SU-DHL-6 (cell line): ENCODE measurements around the gene NKAIN4.

Experiments
- EZH2phosphoT487 ChIP-seq: fragments of 200-600 bp; sonication (generic), shearing (Covaris generic); conservative IDR thresholded peaks from 2 replicates; pipeline ENCODE4 v1.6.1; 2018; ENCODE audit warnings: mild to moderate bottlenecking, antibody characterized with exemption, low read length, moderate library complexity, mixed read lengths
- TF ChIP-seq, protein P1 (sequence below): fragments of 200-600 bp; sonication (generic); IDR thresholded peaks from one replicate; pipeline ENCODE4 v1.5.1; 2017; ENCODE audit warnings: antibody characterized with exemption, mild to moderate bottlenecking, low read length, moderate library complexity; ENCODE audit not compliant: insufficient read depth, poor library complexity, severe bottlenecking

DNA sequence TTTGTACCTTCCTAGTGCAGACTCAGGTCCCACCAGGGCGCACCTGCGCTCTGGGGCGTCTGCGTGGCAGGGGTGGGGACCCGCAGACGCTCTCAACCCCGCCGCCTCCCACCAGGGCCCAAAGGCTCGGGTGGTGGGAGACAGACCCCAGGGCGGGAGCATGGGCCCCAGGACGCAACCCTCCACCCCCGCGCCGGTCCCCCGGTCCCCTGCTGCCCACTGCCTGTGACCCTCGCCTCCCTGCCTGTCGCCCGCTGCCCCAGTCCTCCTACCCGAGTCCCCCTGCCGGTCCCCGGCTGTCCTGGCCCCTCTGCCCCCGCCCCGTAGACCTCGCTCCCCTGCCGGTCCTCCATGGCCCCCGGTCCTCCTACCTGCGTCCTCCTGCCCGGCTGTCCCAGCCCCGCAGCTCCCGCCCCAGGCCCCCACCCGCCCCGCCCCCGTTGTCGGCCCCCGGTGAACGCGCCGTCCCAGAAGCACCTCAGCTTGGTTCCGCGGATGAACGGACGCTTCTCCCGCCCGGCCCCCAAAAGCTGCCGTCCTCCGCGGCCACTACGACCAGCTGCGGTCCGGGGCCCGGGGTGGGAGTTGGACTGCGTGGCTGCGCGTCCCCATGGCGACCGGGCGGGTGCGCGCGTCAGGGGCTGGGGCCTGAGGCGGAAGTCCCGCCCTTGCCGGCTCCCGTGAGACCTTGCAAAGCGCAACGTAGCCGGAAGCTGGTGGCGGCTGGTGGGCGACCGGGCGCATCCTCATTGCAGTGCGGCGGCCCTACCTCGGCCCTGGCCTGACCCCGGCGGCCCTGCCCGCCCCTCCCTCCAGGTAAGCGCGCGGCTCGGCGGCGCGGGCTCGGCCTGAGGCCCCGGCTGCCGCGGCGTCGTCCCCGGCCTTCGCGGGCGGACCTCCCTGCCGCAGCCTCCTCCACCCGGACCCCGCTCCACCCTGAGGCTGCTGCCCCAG lies 18.1 kb upstream of the NKAIN4 start, which contains the start of gene ARFGAP1:
- TF ChIP-seq, protein P1, sequence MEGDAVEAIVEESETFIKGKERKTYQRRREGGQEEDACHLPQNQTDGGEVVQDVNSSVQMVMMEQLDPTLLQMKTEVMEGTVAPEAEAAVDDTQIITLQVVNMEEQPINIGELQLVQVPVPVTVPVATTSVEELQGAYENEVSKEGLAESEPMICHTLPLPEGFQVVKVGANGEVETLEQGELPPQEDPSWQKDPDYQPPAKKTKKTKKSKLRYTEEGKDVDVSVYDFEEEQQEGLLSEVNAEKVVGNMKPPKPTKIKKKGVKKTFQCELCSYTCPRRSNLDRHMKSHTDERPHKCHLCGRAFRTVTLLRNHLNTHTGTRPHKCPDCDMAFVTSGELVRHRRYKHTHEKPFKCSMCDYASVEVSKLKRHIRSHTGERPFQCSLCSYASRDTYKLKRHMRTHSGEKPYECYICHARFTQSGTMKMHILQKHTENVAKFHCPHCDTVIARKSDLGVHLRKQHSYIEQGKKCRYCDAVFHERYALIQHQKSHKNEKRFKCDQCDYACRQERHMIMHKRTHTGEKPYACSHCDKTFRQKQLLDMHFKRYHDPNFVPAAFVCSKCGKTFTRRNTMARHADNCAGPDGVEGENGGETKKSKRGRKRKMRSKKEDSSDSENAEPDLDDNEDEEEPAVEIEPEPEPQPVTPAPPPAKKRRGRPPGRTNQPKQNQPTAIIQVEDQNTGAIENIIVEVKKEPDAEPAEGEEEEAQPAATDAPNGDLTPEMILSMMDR: no peak
- no peak for TF ChIP-seq EZH2phosphoT487
